H1 (cell line): ENCODE data around the gene MUC16. TPM values are rescaled to one million over a fixed set of nuclear protein-coding genes. Genes with fewer than 3 reads are reported as not detected.

Experiments used
- CTCF ChIA-PET: fragments of 300-600 bp; sonication (Branson Sonifier 250); formaldehyde crosslinking; loops from one replicate; lab custom pipeline; 2021; ENCODE audit not compliant: partially characterized antibody; lab: Charles Lee
- POLR2A ChIA-PET: fragments of 300-600 bp; sonication (Branson Sonifier 250); formaldehyde crosslinking; loops from one replicate; lab custom pipeline; 2021; ENCODE audit warnings: inconsistent platforms; ENCODE audit not compliant: partially characterized antibody; lab: Charles Lee
- DNase-seq, 2 experiments: peaks; one replicate each; pipeline versions ENCODE4 v3.0.0 to v3.0.0-alpha.2; 2010 to 2022; ENCODE audit warnings: low spot score in 2 of 2, low read depth in 1 of 2, mixed read lengths in 1 of 2
- FAIRE-seq: peaks from 2 replicates; lab custom pipeline; 2011; peaks lifted over from hg19 to GRCh38; lab: Jason Lieb, UNC
- H2AFZ ChIP-seq: 2 replicates; pipeline ENCODE4 v1.8.1; 2012; ENCODE audit warnings: low read length, inconsistent platforms
- H2AK5ac ChIP-seq: 2 replicates; pipeline ENCODE4 v1.6.1; 2013; ENCODE audit warnings: low read depth, low read length
- H2BK120ac ChIP-seq: replicated peaks from 2 replicates; pipeline ENCODE3; 2013; ENCODE audit warnings: low read depth, low read length, inconsistent platforms
- H2BK12ac ChIP-seq: 2 replicates; pipeline ENCODE4 v1.6.1; 2013; ENCODE audit warnings: low read depth, low read length
- H2BK15ac ChIP-seq: 2 replicates; pipeline ENCODE4 v1.6.1; 2013; ENCODE audit warnings: low read length
- H2BK20ac ChIP-seq: 2 replicates; pipeline ENCODE4 v1.6.1; 2013; ENCODE audit warnings: low read length
- H2BK5ac ChIP-seq: 2 replicates; pipeline ENCODE4 v1.6.1; 2013; ENCODE audit warnings: low read depth, low read length
- H3K14ac ChIP-seq: 2 replicates; pipeline ENCODE4 v1.6.1; 2013; ENCODE audit warnings: inconsistent platforms; ENCODE audit not compliant: insufficient read length
- H3K18ac ChIP-seq: 2 replicates; pipeline ENCODE4 v1.6.1; 2013; ENCODE audit warnings: low read length; ENCODE audit errors: extremely low read depth
- H3K23ac ChIP-seq: 2 replicates; pipeline ENCODE4 v1.6.1; 2013; ENCODE audit warnings: inconsistent platforms; ENCODE audit not compliant: insufficient read length
- H3K23me2 ChIP-seq: 2 replicates; pipeline ENCODE4 v1.6.1; 2013; ENCODE audit warnings: low read depth, low read length
- H3K27ac ChIP-seq: 2 replicates; pipeline ENCODE4 v1.6.1; 2011; ENCODE audit warnings: low read depth, low read length, inconsistent platforms
- H3K27me3 ChIP-seq, 4 experiments: replicated peaks in 1 of 4; 1 replicate in 1 of 4; 2 replicates in 3 of 4; pipeline versions ENCODE4 v1.6.1 to v1.8.1; 2011 to 2013; ENCODE audit warnings: low read length in 3 of 4, mild to moderate bottlenecking in 3 of 4, inconsistent platforms in 2 of 4, mixed read lengths in 2 of 4, moderate library complexity in 1 of 4; ENCODE audit not compliant: control insufficient read depth in 3 of 4, insufficient read depth in 3 of 4; ENCODE audit errors: extremely low read depth in 1 of 4
- H3K36me3 ChIP-seq, 4 experiments: 2 replicates each; pipeline versions ENCODE4 v1.6.1 to v1.8.1; 2011 to 2013; ENCODE audit warnings: mild to moderate bottlenecking in 4 of 4, low read length in 3 of 4, moderate library complexity in 2 of 4, control low read depth in 1 of 4, inconsistent platforms in 1 of 4; ENCODE audit not compliant: insufficient read depth in 4 of 4, control insufficient read depth in 2 of 4
- H3K4ac ChIP-seq: replicated peaks from 2 replicates; pipeline ENCODE3; 2013; ENCODE audit warnings: low read length, low read depth, mixed read lengths, inconsistent platforms; ENCODE audit not compliant: insufficient read length
- H3K4me1 ChIP-seq, 4 experiments: replicated peaks in 1 of 4; 1 replicate in 1 of 4; 2 replicates in 3 of 4; pipeline versions ENCODE4 v1.6.1 to v1.8.1; 2011 to 2013; ENCODE audit warnings: low read length in 3 of 4, inconsistent platforms in 2 of 4, mixed read lengths in 1 of 4; ENCODE audit not compliant: insufficient read depth in 4 of 4, control insufficient read depth in 3 of 4
- H3K4me2 ChIP-seq, 2 experiments: 2 replicates each; pipeline versions ENCODE4 v1.6.1 to v1.8.1; 2011 to 2013; ENCODE audit warnings: low read depth in 2 of 2, low read length in 2 of 2, control low read depth in 1 of 2, inconsistent platforms in 1 of 2, mild to moderate bottlenecking in 1 of 2; ENCODE audit not compliant: insufficient read depth in 1 of 2
- H3K4me3 ChIP-seq, 4 experiments: fragments of 200-600, 300-600 bp in 1 of 4; sonication (generic), shearing (Covaris generic), sonication (Bioruptor Twin) in 1 of 4; 2 replicates each; pipeline versions ENCODE4 v1.5.1 to v1.8.1; 2011 to 2016; ENCODE audit warnings: low read length in 4 of 4, low read depth in 3 of 4, control low read depth in 2 of 4, inconsistent platforms in 2 of 4, mild to moderate bottlenecking in 2 of 4, mixed read lengths in 1 of 4, moderate library complexity in 1 of 4; ENCODE audit not compliant: insufficient read depth in 2 of 4; ENCODE audit errors: extremely low read depth in 1 of 4
- H3K56ac ChIP-seq: replicated peaks from 2 replicates; pipeline ENCODE3; 2013; ENCODE audit warnings: low read depth, mild to moderate bottlenecking, mixed read lengths, low read length, inconsistent platforms; ENCODE audit not compliant: insufficient read length
- H3K79me1 ChIP-seq: 2 replicates; pipeline ENCODE4 v1.6.1; 2013; ENCODE audit warnings: low read depth, low read length, control low read depth
- H3K79me2 ChIP-seq, 2 experiments: 2 replicates each; pipeline versions ENCODE4 v1.6.1 to v1.8.1; 2012 to 2013; ENCODE audit warnings: low read length in 2 of 2, mild to moderate bottlenecking in 2 of 2, inconsistent platforms in 1 of 2; ENCODE audit not compliant: insufficient read depth in 2 of 2, control insufficient read depth in 1 of 2
- H3K9ac ChIP-seq, 4 experiments: replicated peaks in 1 of 4; 1 replicate in 1 of 4; 2 replicates in 3 of 4; pipeline versions ENCODE4 v1.6.1 to v1.8.1; 2011 to 2013; ENCODE audit warnings: low read depth in 3 of 4, low read length in 3 of 4, control low read depth in 2 of 4, mild to moderate bottlenecking in 2 of 4, moderate library complexity in 2 of 4, inconsistent platforms in 1 of 4; ENCODE audit errors: extremely low read depth in 1 of 4
- H3K9me3 ChIP-seq, 2 experiments: 2 replicates each; pipeline versions ENCODE4 v1.6.1 to v1.8.1; 2012 to 2013; ENCODE audit warnings: mild to moderate bottlenecking in 2 of 2, moderate library complexity in 2 of 2, control low read depth in 1 of 2, inconsistent platforms in 1 of 2, low read depth in 1 of 2, low read length in 1 of 2, mixed read lengths in 1 of 2; ENCODE audit not compliant: insufficient read depth in 2 of 2
- H4K20me1 ChIP-seq, 2 experiments: replicated peaks in 1 of 2; 2 replicates each; pipeline versions ENCODE3 to v1.8.1; 2011 to 2013; ENCODE audit warnings: inconsistent platforms in 2 of 2, low read length in 2 of 2, mild to moderate bottlenecking in 1 of 2; ENCODE audit not compliant: insufficient read depth in 2 of 2, control insufficient read depth in 1 of 2
- H4K5ac ChIP-seq: 2 replicates; pipeline ENCODE4 v1.6.1; 2013; ENCODE audit warnings: low read length, low read depth, mixed read lengths, inconsistent platforms; ENCODE audit not compliant: insufficient read length
- H4K8ac ChIP-seq: 2 replicates; pipeline ENCODE4 v1.8.0; 2013; ENCODE audit warnings: mild to moderate bottlenecking, moderate library complexity, low read length, inconsistent platforms; ENCODE audit not compliant: insufficient read depth; ENCODE audit errors: extremely low read depth
- H4K91ac ChIP-seq: replicated peaks from 2 replicates; pipeline ENCODE3; 2013; ENCODE audit warnings: low read length, mixed read lengths, inconsistent platforms; ENCODE audit not compliant: insufficient read length
- BRCA1 ChIP-seq: IDR thresholded peaks from 2 replicates; pipeline ENCODE4 v1.6.1; 2012; ENCODE audit warnings: low read depth, low read length, improper control_type of control experiment
- CHD1 ChIP-seq: IDR thresholded peaks from 2 replicates; pipeline ENCODE4 v1.6.1; 2012; ENCODE audit warnings: low read depth, low read length, improper control_type of control experiment
- EZH2 ChIP-seq: fragments of 200-600 bp; sonication (generic); IDR thresholded peaks from 2 replicates; pipeline ENCODE4 v1.7.1; 2012; ENCODE audit warnings: low read depth, mild to moderate bottlenecking, moderate library complexity, low read length, inconsistent platforms; ENCODE audit not compliant: severe bottlenecking
- FOSL1 ChIP-seq: IDR thresholded peaks from 2 replicates; pipeline ENCODE4 v1.6.1; 2011; ENCODE audit warnings: mild to moderate bottlenecking, low read depth, low read length, moderate library complexity; ENCODE audit not compliant: insufficient read depth
- GTF2F1 ChIP-seq: IDR thresholded peaks from 2 replicates; pipeline ENCODE4 v1.6.1; 2012; ENCODE audit warnings: low read depth, low read length, improper control_type of control experiment, borderline replicate concordance
- KDM4A ChIP-seq: IDR thresholded peaks from one replicate; pipeline ENCODE4 v1.7.1; 2012; ENCODE audit warnings: low read depth, mild to moderate bottlenecking, moderate library complexity, low read length, inconsistent platforms; ENCODE audit not compliant: severe bottlenecking
- MAFK ChIP-seq: IDR thresholded peaks from 2 replicates; pipeline ENCODE4 v1.6.1; 2012; ENCODE audit warnings: low read depth, mild to moderate bottlenecking, improper control_type of control experiment, low read length
- POLR2AphosphoS5 ChIP-seq: IDR thresholded peaks from 2 replicates; pipeline ENCODE4 v1.6.1; 2011; ENCODE audit warnings: low read depth, low read length
- POU5F1 ChIP-seq: IDR thresholded peaks from 2 replicates; pipeline ENCODE4 v1.6.1; 2011; ENCODE audit warnings: low read depth, mild to moderate bottlenecking, low read length, moderate library complexity
- RBBP5 ChIP-seq: IDR thresholded peaks from 2 replicates; pipeline ENCODE4 v1.7.1; 2012; ENCODE audit warnings: low read depth, mild to moderate bottlenecking, inconsistent platforms, low read length, moderate library complexity, borderline replicate concordance
- RFX5 ChIP-seq: IDR thresholded peaks from 2 replicates; pipeline ENCODE4 v1.6.1; 2011; ENCODE audit warnings: low read depth, low read length, improper control_type of control experiment, borderline replicate concordance
- SIX5 ChIP-seq: IDR thresholded peaks from 2 replicates; pipeline ENCODE4 v1.6.1; 2011; ENCODE audit warnings: mild to moderate bottlenecking, low read depth, low read length
- SRF ChIP-seq: IDR thresholded peaks from 2 replicates; pipeline ENCODE4 v1.6.1; 2011; ENCODE audit warnings: mild to moderate bottlenecking, low read depth, low read length, moderate library complexity
- WGBS, 2 experiments: shearing (Covaris generic) in 1 of 2; methylation state at CpG; one replicate each; pipeline versions ENCODE4 v1.1.6 to v1.1.7; 2013 to 2015; ENCODE audit warnings: low lambda C conversion rate in 2 of 2, mixed read lengths in 2 of 2, inconsistent platforms in 1 of 2, low coverage in 1 of 2, missing lambda C conversion rate in 1 of 2; ENCODE audit not compliant: insufficient replicate concordance in 2 of 2, insufficient coverage in 1 of 2, insufficient read length in 1 of 2; ENCODE audit errors: extremely low coverage in 1 of 2, missing lambda C conversion rate in 1 of 2; 5-methylcytosine and 5-hydroxymethylcytosine counted together
- polyA plus RNA-seq, 7 experiments: library from polyadenylated mRNA; depleted of rRNA in 3 of 7; stranded (reverse) in 5 of 7; unstranded in 2 of 7; fragments of >200 nt in 5 of 7; fragments of 200-250 nt in 2 of 7; gene quantifications; 1 replicate in 5 of 7; 2 replicates in 1 of 7; 4 replicates in 1 of 7; pipeline versions ENCODE4 v1.2.1 to v1.2.3, GENCODE V29; 2011 to 2013; ENCODE audit warnings: missing spikeins in 2 of 7, mixed read lengths in 2 of 7
- total RNA-seq: library from RNA; stranded (reverse); fragmentation: NEBNext Ultra II Directional; extraction: Animal tissue kit (Norgen Biotek cat#: 25700); gene quantifications from 2 replicates; pipeline ENCODE4 v1.2.1, GENCODE V29; 2021
- TF ChIP-seq, protein P1 (sequence below): IDR thresholded peaks from 2 replicates; pipeline ENCODE4 v1.6.1; 2012; ENCODE audit warnings: inconsistent platforms

The MUC16 gene
- total and polyA plus RNA-seq, 2 of the 8 experiments (the other 6 are each of a cell fraction or from before 2014, with no cell fraction given) = 0.17 to 0.60 TPM

DNA sequence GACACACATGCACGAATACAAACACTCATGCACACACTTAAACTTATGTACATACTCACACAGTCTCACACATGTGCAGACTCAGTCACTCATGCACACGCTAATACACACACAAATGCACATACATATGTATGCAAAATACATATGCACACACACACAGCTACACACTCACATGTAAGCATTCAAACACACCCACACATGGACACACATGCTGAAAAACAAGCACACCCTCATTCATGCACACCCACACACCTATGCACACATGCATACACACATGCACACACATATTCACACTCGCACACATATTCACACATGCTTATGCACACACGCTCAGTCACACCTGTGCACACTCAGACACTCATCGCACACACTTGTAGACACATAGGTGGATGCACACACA is 9.3 kb downstream of the MUC16 start:
- no peak overlapping the region for H3K18ac ChIP-seq
- no peak for FAIRE-seq
- H2AFZ ChIP-seq = no peak overlapping the region
- peak overlapping the region; percentile 6; the same call in 1 of the 2 replicates for H2BK5ac ChIP-seq
- H3K4me2 ChIP-seq = 0 out of 4 replicates have a peak overlapping the region, but pooled peaks of 1 of the 2 experiments have one; percentile 10
- ChIA-PET POLR2A (no interaction called here), CTCF (interaction anchor here (1.4 to 2.3 kb wide), 3 partner anchors 9 to 346 kb away, joined by 3 to 18 read pairs (median 4); partner anchors contain the start of gene MUC16)
- H3K79me1 ChIP-seq = no peaks in the 10 kb centered on the region
- H3K4me1 ChIP-seq = peaks cover 0 to 5% (median 0%) of the 10 kb centered on the region in 4 experiments; a peak in 4 of 7 replicates
- H3K36me3 ChIP-seq = no peaks in the 10 kb centered on the region
- H4K91ac ChIP-seq = no peak overlapping the region
- H3K4ac ChIP-seq = no peak overlapping the region
- H3K23ac ChIP-seq = no peak overlapping the region
- WGBS, 2 experiments = 90% methylated on average over 5 of the region's 5 CpGs; no CpG with 5 or more reads in 1 of the 2 experiments
- no peak overlapping the region for H3K4me3 ChIP-seq
- no peaks in the 10 kb centered on the region for H3K23me2 ChIP-seq
- TF ChIP-seq, protein P1, sequence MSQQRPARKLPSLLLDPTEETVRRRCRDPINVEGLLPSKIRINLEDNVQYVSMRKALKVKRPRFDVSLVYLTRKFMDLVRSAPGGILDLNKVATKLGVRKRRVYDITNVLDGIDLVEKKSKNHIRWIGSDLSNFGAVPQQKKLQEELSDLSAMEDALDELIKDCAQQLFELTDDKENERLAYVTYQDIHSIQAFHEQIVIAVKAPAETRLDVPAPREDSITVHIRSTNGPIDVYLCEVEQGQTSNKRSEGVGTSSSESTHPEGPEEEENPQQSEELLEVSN = no peak
- TF ChIP-seq POU5F1 = no peak
- no peak for TF ChIP-seq GTF2F1
- TF ChIP-seq CHD1 = no peak
- TF ChIP-seq EZH2 = no peak
- no peak for TF ChIP-seq KDM4A
- no peak for TF ChIP-seq POLR2AphosphoS5
- TF ChIP-seq RBBP5 = no peak
- no peak for TF ChIP-seq RFX5
- no peak for TF ChIP-seq SIX5
- no peak for TF ChIP-seq SRF
- no peak for TF ChIP-seq FOSL1
- no peak for TF ChIP-seq BRCA1
- no peak for TF ChIP-seq MAFK
- TF ChIP-seq, all 59 proteins: peak for 0
- H4K5ac ChIP-seq = no peak overlapping the region
- no peaks in the 10 kb centered on the region for H3K27me3 ChIP-seq
- H3K27ac ChIP-seq = no peak overlapping the region
- H3K9me3 ChIP-seq = no peaks in the 10 kb centered on the region
- no peak overlapping the region for H2BK120ac ChIP-seq
- H3K79me2 ChIP-seq = no peaks in the 10 kb centered on the region
- H4K20me1 ChIP-seq = peaks cover 0 to 2% of the 10 kb centered on the region in 2 experiments
- H2BK12ac ChIP-seq = no peak overlapping the region
- no peak overlapping the region for H2BK20ac ChIP-seq
- H3K56ac ChIP-seq = no peak overlapping the region
- H2BK15ac ChIP-seq = 0 out of 2 replicates have a peak overlapping the region, but pooled peaks have one; percentile 4
- no peak for DNase-seq
- H4K8ac ChIP-seq = no peak overlapping the region
- H2AK5ac ChIP-seq = no peak overlapping the region; the same call in 1 of the 2 replicates
- H3K14ac ChIP-seq = no peak overlapping the region
- H3K9ac ChIP-seq = no peak overlapping the region
